NB4 (cell line): ENCODE results near the gene ZNF681.
"Not testable (repeated sequence)": the region's sequence is repeated elsewhere in the genome, so short reads cannot be mapped to it uniquely, and the experiment has no call there.

ENCODE experiments used
- DNase-seq: peaks from one replicate; pipeline ENCODE4 v3.0.0; 2010; ENCODE audit warnings: low read depth
- H3K4me3 ChIP-seq: one replicate; pipeline ENCODE4 v1.5.1; 2011; ENCODE audit warnings: mild to moderate bottlenecking, low read depth, low read length, moderate library complexity
- CTCF ChIP-seq: IDR thresholded peaks from one replicate; pipeline ENCODE4 v1.5.1; 2012; ENCODE audit warnings: low read depth, low read length
- MAX ChIP-seq: IDR thresholded peaks from 2 replicates; pipeline ENCODE4 v1.6.1; 2011; ENCODE audit warnings: low read depth, low read length
- MYC ChIP-seq: IDR thresholded peaks from 2 replicates; pipeline ENCODE4 v1.6.1; 2011; ENCODE audit warnings: low read depth, low read length
- POLR2A ChIP-seq: IDR thresholded peaks from 2 replicates; pipeline ENCODE4 v1.6.1; 2011; ENCODE audit warnings: mild to moderate bottlenecking; ENCODE audit not compliant: insufficient read length; ENCODE audit errors: extremely low read depth

ZNF681 gene

GRCh38 chr19:23762884-23763711 is 4.4 kb upstream of the ZNF681 start:
- peak; percentile 68 for DNase-seq
- TF ChIP-seq CTCF = no peak
- TF ChIP-seq POLR2A = no peak
- TF ChIP-seq MAX = no peak
- TF ChIP-seq MYC = no peak
- peak overlapping the region; percentile 67 for H3K4me3 ChIP-seq

GRCh38 chr19:23762548-23762883 is 3.8 kb upstream of the ZNF681 start:
- DNase-seq = no peak
- TF ChIP-seq POLR2A (no peak), MAX (no peak), CTCF (no peak)
- H3K4me3 ChIP-seq = peak overlapping the region; percentile 44

GRCh38 chr19:23760326-23760725 is 1.6 kb upstream of the ZNF681 start:
- H3K4me3 ChIP-seq, DNase-seq: not testable (repeated sequence)

GRCh38 chr19:23743633-23744232 is 15.0 kb downstream of the ZNF681 start:
- DNase-seq, H3K4me3 ChIP-seq: not testable (repeated sequence)

GRCh38 chr19:23730729-23731465 is 27.8 kb downstream of the ZNF681 start:
- H3K4me3 ChIP-seq, DNase-seq: not testable (repeated sequence)

- not testable (repeated sequence) for H3K4me3 ChIP-seq, DNase-seq
Observed at GRCh38 chr19:23724161-23724560, 34.5 kb downstream of the ZNF681 start.

- no peak for DNase-seq
- no peak overlapping the region for H3K4me3 ChIP-seq
- no peak for TF ChIP-seq CTCF
- no peak for TF ChIP-seq MAX
- no peak for TF ChIP-seq POLR2A
- no peak for TF ChIP-seq MYC
Observed at GRCh38 chr19:23718802-23719201, 39.9 kb downstream of the ZNF681 start.

- DNase-seq = no peak
- TF ChIP-seq CTCF (no peak), POLR2A (no peak), MYC (no peak), MAX (no peak)
Observed at GRCh38 chr19:23716792-23717191, 41.9 kb downstream of the ZNF681 start.

More at GRCh38 chr19:23716792-23717191, 41.9 kb downstream of the ZNF681 start:
- no peak overlapping the region for H3K4me3 ChIP-seq
